Keratinocyte (primary cell): Measurements from ENCODE around the gene HOXA11.

Source experiments
- EZH2 ChIP-seq: IDR thresholded peaks from one replicate; pipeline ENCODE4 v1.6.1; 2012; ENCODE audit warnings: inconsistent platforms, mild to moderate bottlenecking, low read length, moderate library complexity
- TF ChIP-seq, protein P1 (sequence below), 3 experiments: IDR thresholded peaks in 1 of 3; conservative IDR thresholded peaks in 1 of 3; optimal IDR thresholded peaks in 1 of 3; 2 replicates in 2 of 3; 3 replicates in 1 of 3; pipeline versions ENCODE3 to v1.5.1; 2011; ENCODE audit warnings: low read length in 3 of 3, mild to moderate bottlenecking in 3 of 3, moderate library complexity in 2 of 3, control low read depth in 1 of 3, inconsistent platforms in 1 of 3; ENCODE audit not compliant: insufficient read depth in 2 of 3; ENCODE audit errors: extremely low read depth in 1 of 3

DNA sequence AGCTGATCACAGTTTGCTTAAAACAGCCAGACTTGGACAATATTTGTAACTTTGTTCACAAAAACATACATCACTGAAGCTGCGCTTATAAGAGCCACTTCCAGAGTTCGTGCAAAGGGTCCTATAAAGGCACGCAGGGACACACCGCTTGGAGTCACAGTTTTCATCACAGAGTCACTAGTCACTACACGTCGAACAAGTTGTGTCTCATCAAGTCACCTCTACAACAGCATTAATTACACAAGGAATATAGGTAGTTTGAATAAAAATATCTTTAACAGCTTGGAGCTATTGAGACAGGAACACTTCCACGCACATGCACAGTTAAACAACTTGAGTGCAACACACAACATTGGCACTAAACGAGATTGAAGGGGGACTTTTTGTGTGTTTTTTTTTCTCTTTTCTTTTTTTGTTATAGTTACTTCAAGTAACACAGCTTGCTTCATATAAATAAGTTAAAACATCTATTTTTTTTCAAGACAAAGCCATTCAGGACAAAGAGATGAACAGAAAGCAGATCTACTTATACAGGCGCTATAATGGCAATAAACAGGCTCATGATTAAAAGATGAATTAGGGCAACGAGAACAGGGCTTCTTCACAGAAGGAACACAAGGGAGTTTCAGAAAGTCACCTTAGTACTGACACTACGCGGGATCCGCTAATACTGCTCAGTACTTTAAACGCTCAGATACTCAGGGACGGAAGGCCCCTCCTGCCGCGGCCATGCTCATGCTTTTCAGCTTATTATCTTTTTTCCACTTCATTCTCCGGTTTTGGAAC is 43.7 kb downstream of the HOXA11 start:
- TF ChIP-seq, protein P1, sequence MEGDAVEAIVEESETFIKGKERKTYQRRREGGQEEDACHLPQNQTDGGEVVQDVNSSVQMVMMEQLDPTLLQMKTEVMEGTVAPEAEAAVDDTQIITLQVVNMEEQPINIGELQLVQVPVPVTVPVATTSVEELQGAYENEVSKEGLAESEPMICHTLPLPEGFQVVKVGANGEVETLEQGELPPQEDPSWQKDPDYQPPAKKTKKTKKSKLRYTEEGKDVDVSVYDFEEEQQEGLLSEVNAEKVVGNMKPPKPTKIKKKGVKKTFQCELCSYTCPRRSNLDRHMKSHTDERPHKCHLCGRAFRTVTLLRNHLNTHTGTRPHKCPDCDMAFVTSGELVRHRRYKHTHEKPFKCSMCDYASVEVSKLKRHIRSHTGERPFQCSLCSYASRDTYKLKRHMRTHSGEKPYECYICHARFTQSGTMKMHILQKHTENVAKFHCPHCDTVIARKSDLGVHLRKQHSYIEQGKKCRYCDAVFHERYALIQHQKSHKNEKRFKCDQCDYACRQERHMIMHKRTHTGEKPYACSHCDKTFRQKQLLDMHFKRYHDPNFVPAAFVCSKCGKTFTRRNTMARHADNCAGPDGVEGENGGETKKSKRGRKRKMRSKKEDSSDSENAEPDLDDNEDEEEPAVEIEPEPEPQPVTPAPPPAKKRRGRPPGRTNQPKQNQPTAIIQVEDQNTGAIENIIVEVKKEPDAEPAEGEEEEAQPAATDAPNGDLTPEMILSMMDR (optimal IDR thresholded peaks at IDR 0.05 in 1 of 3, IDR thresholded peaks at IDR 0.05 in 1 of 3, conservative IDR thresholded peaks at IDR 0.05 in 1 of 3; ENCODE audit: extremely low read depth in 1 of 3, insufficient read depth in 2 of 3, low read length in 3 of 3), result no peak
- no peak for TF ChIP-seq EZH2
